IMR-90 (cell line): Measurements from ENCODE around the gene IMPG2. TPM values are rescaled to one million over a fixed set of nuclear protein-coding genes. Genes with fewer than 3 reads are reported as not detected.

Experiments used
- ATAC-seq: fragments of 200-7000 bp; cut with Tn5 transposase; 2 replicates; pipeline ENCODE4 v1.9.1; 2020; ENCODE audit warnings: low read depth, mild to moderate bottlenecking, moderate library complexity
- BruUV-seq: library from RNA; stranded (reverse); fragments of 400-500 nt; replicated peaks from 2 replicates; lab custom pipeline; 2021; lab: Mats Ljungman, UMichigan
- CTCF ChIA-PET: fragments of 300-600 bp; formaldehyde crosslinking; extraction: SDS; loops from one replicate; lab custom pipeline; 2021; ENCODE audit warnings: antibody characterized with exemption; lab: Yijun Ruan, JAX
- POLR2A ChIA-PET: fragments of 300-600 bp; sonication (Branson Sonifier 250); formaldehyde crosslinking; loops from one replicate; lab custom pipeline; 2022; ENCODE audit warnings: antibody characterized with exemption; ENCODE audit not compliant: unreplicated experiment; lab: Charles Lee
- DNase-seq: peaks from one replicate; pipeline ENCODE4 v3.0.0; 2013
- H2AFZ ChIP-seq: replicated peaks from 2 replicates; pipeline ENCODE3; 2013; ENCODE audit warnings: low read length, mild to moderate bottlenecking; ENCODE audit not compliant: poor library complexity
- H2AK5ac ChIP-seq: 2 replicates; pipeline ENCODE4 v1.6.1; 2013; ENCODE audit warnings: low read depth, low read length, inconsistent platforms
- H2AK9ac ChIP-seq: replicated peaks from 2 replicates; pipeline ENCODE3; 2013; ENCODE audit warnings: mild to moderate bottlenecking, low read depth, low read length, moderate library complexity; ENCODE audit not compliant: poor library complexity
- H2BK120ac ChIP-seq: 2 replicates; pipeline ENCODE4 v1.6.1; 2013; ENCODE audit warnings: low read depth, low read length, inconsistent platforms
- H2BK15ac ChIP-seq: 3 replicates; pipeline ENCODE4 v1.6.1; 2013; ENCODE audit warnings: low read depth, low read length, inconsistent platforms
- H2BK20ac ChIP-seq: 2 replicates; pipeline ENCODE4 v1.6.1; 2013; ENCODE audit warnings: low read depth, mild to moderate bottlenecking, inconsistent platforms, low read length, moderate library complexity
- H2BK5ac ChIP-seq: 2 replicates; pipeline ENCODE4 v1.6.1; 2013; ENCODE audit warnings: mild to moderate bottlenecking, low read depth, low read length, inconsistent platforms; ENCODE audit not compliant: poor library complexity, severe bottlenecking
- H3K14ac ChIP-seq: replicated peaks from 2 replicates; pipeline ENCODE4 v1.6.1; 2013; ENCODE audit warnings: low read depth, low read length, inconsistent platforms
- H3K18ac ChIP-seq: 2 replicates; pipeline ENCODE4 v1.6.1; 2013; ENCODE audit warnings: low read depth, low read length, control low read depth
- H3K23ac ChIP-seq: 2 replicates; pipeline ENCODE4 v1.6.1; 2013; ENCODE audit warnings: low read depth, low read length, inconsistent platforms
- H3K27ac ChIP-seq: 2 replicates; pipeline ENCODE4 v1.5.1; 2013; ENCODE audit warnings: mild to moderate bottlenecking, control low read depth, low read length; ENCODE audit not compliant: insufficient read depth
- H3K27me3 ChIP-seq: 2 replicates; pipeline ENCODE4 v1.6.1; 2013; ENCODE audit warnings: low read length; ENCODE audit not compliant: control insufficient read depth, insufficient read depth
- H3K36me3 ChIP-seq: 2 replicates; pipeline ENCODE4 v1.6.1; 2013; ENCODE audit warnings: low read length, mixed read lengths; ENCODE audit not compliant: control insufficient read depth, insufficient read depth
- H3K4ac ChIP-seq: 2 replicates; pipeline ENCODE4 v1.6.1; 2013; ENCODE audit warnings: low read depth, low read length, inconsistent platforms
- H3K4me1 ChIP-seq: 2 replicates; pipeline ENCODE4 v1.6.1; 2013; ENCODE audit warnings: low read length, mixed read lengths; ENCODE audit not compliant: control insufficient read depth, insufficient read depth
- H3K4me2 ChIP-seq: 2 replicates; pipeline ENCODE4 v1.6.1; 2013; ENCODE audit warnings: low read depth, mild to moderate bottlenecking, control low read depth, low read length, moderate library complexity
- H3K4me3 ChIP-seq: 2 replicates; pipeline ENCODE4 v1.5.1; 2013; ENCODE audit warnings: low read depth, mild to moderate bottlenecking, control low read depth, low read length, moderate library complexity; ENCODE audit not compliant: insufficient read depth
- H3K56ac ChIP-seq: 2 replicates; pipeline ENCODE4 v1.6.1; 2013; ENCODE audit warnings: low read length, inconsistent platforms; ENCODE audit not compliant: insufficient read depth; ENCODE audit errors: extremely low read depth
- H3K79me1 ChIP-seq, 2 experiments: 2 replicates each; pipeline ENCODE4 v1.6.1; 2013; ENCODE audit warnings: low read length in 2 of 2, inconsistent platforms in 1 of 2, low read depth in 1 of 2
- H3K9ac ChIP-seq: 2 replicates; pipeline ENCODE4 v1.6.1; 2013; ENCODE audit warnings: low read depth, low read length, control low read depth
- H3K9me1 ChIP-seq: 2 replicates; pipeline ENCODE4 v1.6.1; 2013; ENCODE audit warnings: low read length, inconsistent platforms; ENCODE audit not compliant: insufficient read depth
- H3K9me3 ChIP-seq: 2 replicates; pipeline ENCODE4 v1.6.1; 2013; ENCODE audit warnings: low read length; ENCODE audit not compliant: control insufficient read depth, insufficient read depth
- H4K20me1 ChIP-seq: 2 replicates; pipeline ENCODE4 v1.6.1; 2013; ENCODE audit warnings: low read length, inconsistent platforms; ENCODE audit not compliant: insufficient read depth
- H4K5ac ChIP-seq: 2 replicates; pipeline ENCODE4 v1.6.1; 2013; ENCODE audit warnings: mild to moderate bottlenecking, low read depth, low read length, control low read depth
- H4K8ac ChIP-seq, 2 experiments: 2 replicates each; pipeline ENCODE4 v1.6.1; 2013; ENCODE audit warnings: low read depth in 2 of 2, low read length in 2 of 2, control low read depth in 1 of 2, inconsistent platforms in 1 of 2
- H4K91ac ChIP-seq: 2 replicates; pipeline ENCODE4 v1.6.1; 2013; ENCODE audit warnings: low read depth, low read length, inconsistent platforms; ENCODE audit not compliant: insufficient read depth
- CEBPB ChIP-seq: IDR thresholded peaks from 2 replicates; pipeline ENCODE4 v1.6.1; 2012; ENCODE audit warnings: low read depth, low read length, improper control_type of control experiment
- CHD1 ChIP-seq: IDR thresholded peaks from 2 replicates; pipeline ENCODE4 v1.6.1; 2012; ENCODE audit warnings: low read depth, low read length, improper control_type of control experiment
- CTCF ChIP-seq: conservative IDR thresholded peaks from 2 replicates; pipeline ENCODE4 v1.5.1; 2012; ENCODE audit warnings: mild to moderate bottlenecking, low read depth, low read length, improper control_type of control experiment
- ELK1 ChIP-seq: fragments of 150-350 bp; IDR thresholded peaks from 2 replicates; pipeline ENCODE4 v1.6.1; 2016; ENCODE audit warnings: low read depth, mild to moderate bottlenecking, low read length, moderate library complexity, borderline replicate concordance
- FOS ChIP-seq: fragments of 150-350 bp; IDR thresholded peaks from 2 replicates; pipeline ENCODE4 v1.6.1; 2016; ENCODE audit warnings: low read depth, low read length
- MAZ ChIP-seq: IDR thresholded peaks from 2 replicates; pipeline ENCODE4 v1.6.1; 2012; ENCODE audit warnings: low read depth, mild to moderate bottlenecking, low read length, improper control_type of control experiment, moderate library complexity, borderline replicate concordance
- MXI1 ChIP-seq: IDR thresholded peaks from 2 replicates; pipeline ENCODE4 v1.6.1; 2012; ENCODE audit warnings: low read depth, mild to moderate bottlenecking, low read length, moderate library complexity, borderline replicate concordance
- NFE2L2 ChIP-seq: fragments of 150-350 bp; IDR thresholded peaks from 2 replicates; pipeline ENCODE4 v1.6.1; 2016; ENCODE audit warnings: low read depth, mild to moderate bottlenecking, low read length
- POLR2A ChIP-seq: IDR thresholded peaks from 2 replicates; pipeline ENCODE4 v1.6.1; 2012; ENCODE audit warnings: mild to moderate bottlenecking, low read depth, low read length
- RCOR1 ChIP-seq: IDR thresholded peaks from 2 replicates; pipeline ENCODE4 v1.6.1; 2012; ENCODE audit warnings: mild to moderate bottlenecking, low read length, improper control_type of control experiment; ENCODE audit not compliant: insufficient replicate concordance
- SMC3 ChIP-seq: fragments of 150-350 bp; IDR thresholded peaks from 2 replicates; pipeline ENCODE4 v1.6.1; 2016; ENCODE audit warnings: low read depth, mild to moderate bottlenecking, antibody characterized with exemption, low read length, moderate library complexity
- whole genome bisulfite sequencing, 2 experiments: methylation state at CpG; one replicate each; pipeline versions ENCODE4 v1.1.5 to v1.1.7; 2013; ENCODE audit warnings: missing lambda C conversion rate in 2 of 2; ENCODE audit not compliant: insufficient read length in 1 of 2; ENCODE audit errors: extremely low coverage in 2 of 2; 5-methylcytosine and 5-hydroxymethylcytosine counted together
- dilution Hi-C: fragments of 300-500 bp; cut with HindIII; formaldehyde crosslinking; loops from one replicate; pipeline ENCODE4 v1.14.3; 2018; ENCODE audit warnings: low sequenced_read_pairs; ENCODE audit not compliant: unreplicated experiment
- in situ Hi-C: fragments of 300-500 bp; cut with MboI; formaldehyde crosslinking; loops from 3 replicates; pipeline ENCODE4 v1.14.3; 2019; ENCODE audit warnings: low sequenced_read_pairs, inconsistent platforms, mixed read lengths
- intact Hi-C: fragments of 100-400 bp; cut with micrococcal nuclease; formaldehyde crosslinking; loops from 2 replicates; pipeline ENCODE4 v1.10.0; 2022
- polyA plus RNA-seq, 3 experiments: library from polyadenylated mRNA; depleted of rRNA; stranded (reverse); fragments of >200 nt; gene quantifications; 2 replicates each; pipeline ENCODE4 v1.2.3, GENCODE V29; 2012; ENCODE audit warnings: low replicate concordance in 1 of 3
- total RNA-seq: library from RNA; depleted of rRNA; stranded (reverse); fragments of >200 nt; gene quantifications from 2 replicates; pipeline ENCODE4 v1.2.3, GENCODE V29; 2012

IMPG2 gene
- total and polyA plus RNA-seq, 2 of the 4 experiments (the other 2 are of a cell fraction) = 0.10 to 0.18 TPM

DNA sequence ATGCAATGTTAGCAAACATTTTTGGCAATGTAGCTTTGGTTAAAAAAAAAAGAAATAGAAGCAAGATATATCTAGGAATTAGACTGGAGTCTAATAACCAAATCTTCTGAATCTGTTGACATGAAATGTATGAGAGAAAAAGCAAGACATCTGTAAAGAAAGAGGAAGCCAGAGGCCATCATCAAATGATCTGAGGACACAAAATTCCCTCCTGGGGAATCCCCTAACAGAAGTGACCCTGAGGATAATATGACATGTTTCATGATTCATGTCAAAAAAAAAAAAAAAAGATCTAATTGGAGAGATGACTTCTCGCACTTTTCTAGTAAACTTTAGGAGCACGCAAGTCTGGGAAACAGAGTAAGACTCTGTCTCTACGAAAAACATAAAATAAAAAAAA is 70.9 kb downstream of the IMPG2 start:
- POLR2A ChIA-PET = no interaction called here
- Histone ChIP-seq H2AK9ac (no peak overlapping the region), H2BK5ac (no peak overlapping the region), H4K91ac (no peak overlapping the region), H4K8ac (no peak overlapping the region), H3K14ac (no peak overlapping the region), H3K18ac (no peak overlapping the region), H3K4me3 (no peak overlapping the region), H3K4me1 (no peaks in the 10 kb centered on the region), H3K56ac (no peak overlapping the region), H3K79me1 (no peaks in the 10 kb centered on the region), H3K27me3 (no peaks in the 10 kb centered on the region; the same call in 1 of the 2 replicates), H3K36me3 (no peaks in the 10 kb centered on the region), H2AK5ac (no peak overlapping the region), H4K5ac (no peak overlapping the region), H4K20me1 (no peaks in the 10 kb centered on the region), H2BK120ac (no peak overlapping the region), H3K23ac (no peak overlapping the region), H3K9me1 (no peaks in the 10 kb centered on the region), H3K9me3 (no peaks in the 10 kb centered on the region), H3K4me2 (no peak overlapping the region), H2BK15ac (no peak overlapping the region), H3K27ac (no peak overlapping the region), H3K4ac (no peak overlapping the region), H2AFZ (no peak overlapping the region), H3K9ac (no peak overlapping the region), H2BK20ac (no peak overlapping the region)
- BruUV-seq = no TSS peak
- intact Hi-C loops = no loop called here
- in situ Hi-C loops = no loop called here
- CTCF ChIA-PET = no interaction called here
- ATAC-seq (no peak), DNase-seq (no peak)
- TF ChIP-seq FOS (no peak), POLR2A (no peak), CTCF (no peak), MAZ (no peak), SMC3 (no peak), ELK1 (no peak), RCOR1 (no peak), MXI1 (no peak), CEBPB (no peak), NFE2L2 (no peak), CHD1 (no peak)
- no CpG with 5 or more reads among the region's 3 CpGs for WGBS, 2 experiments
- dilution Hi-C loops = no loop called here
